A549 (cell line): ENCODE data around the gene PPIG.

Source experiments
- HDAC2 ChIP-seq: fragments of 200-600 bp; sonication (generic); IDR thresholded peaks from 2 replicates; pipeline ENCODE4 v1.6.1; 2016
- POLR2A ChIP-seq: IDR thresholded peaks from 2 replicates; pipeline ENCODE4 v1.6.1; 2012; ENCODE audit warnings: mild to moderate bottlenecking, low read length
- RFX5 ChIP-seq: fragments of 450-650 bp; IDR thresholded peaks from 2 replicates; pipeline ENCODE4 v1.7.1; 2014; ENCODE audit warnings: antibody characterized with exemption, mild to moderate bottlenecking, moderate library complexity
- SMC3 ChIP-seq: fragments of >200 bp; sonication (Bioruptor Twin); formaldehyde crosslinking; IDR thresholded peaks from 3 replicates; pipeline ENCODE4 v1.6.1; 2018; ENCODE audit warnings: inconsistent platforms
- TF ChIP-seq, protein P1 (sequence below): fragments of 200-600 bp; sonication (generic); IDR thresholded peaks from 2 replicates; pipeline ENCODE4 v1.6.1; 2016; ENCODE audit warnings: antibody characterized with exemption, mild to moderate bottlenecking, moderate library complexity

DNA sequence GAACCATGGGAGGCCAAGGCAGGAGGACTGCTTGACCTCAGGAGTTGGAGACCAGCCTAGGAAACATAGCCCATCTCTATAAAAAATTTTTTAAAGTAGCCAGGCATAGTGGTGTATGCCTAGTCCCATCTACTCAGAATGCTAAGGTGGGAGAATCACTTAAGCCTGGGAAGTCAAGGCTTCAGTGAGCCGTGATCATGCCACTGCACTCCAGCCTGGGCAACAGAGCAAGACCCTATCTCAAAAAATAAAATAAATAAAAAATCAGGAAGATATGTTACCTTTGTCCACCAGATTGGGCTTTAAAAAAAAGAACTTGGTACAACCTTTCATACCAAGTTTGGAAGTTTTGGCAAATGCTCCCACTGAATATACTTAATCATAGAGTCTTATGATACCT lies 74.7 kb downstream of the PPIG start:
- TF ChIP-seq RFX5 (no peak), POLR2A (no peak), SMC3 (no peak), HDAC2 (no peak)
- TF ChIP-seq, protein P1, sequence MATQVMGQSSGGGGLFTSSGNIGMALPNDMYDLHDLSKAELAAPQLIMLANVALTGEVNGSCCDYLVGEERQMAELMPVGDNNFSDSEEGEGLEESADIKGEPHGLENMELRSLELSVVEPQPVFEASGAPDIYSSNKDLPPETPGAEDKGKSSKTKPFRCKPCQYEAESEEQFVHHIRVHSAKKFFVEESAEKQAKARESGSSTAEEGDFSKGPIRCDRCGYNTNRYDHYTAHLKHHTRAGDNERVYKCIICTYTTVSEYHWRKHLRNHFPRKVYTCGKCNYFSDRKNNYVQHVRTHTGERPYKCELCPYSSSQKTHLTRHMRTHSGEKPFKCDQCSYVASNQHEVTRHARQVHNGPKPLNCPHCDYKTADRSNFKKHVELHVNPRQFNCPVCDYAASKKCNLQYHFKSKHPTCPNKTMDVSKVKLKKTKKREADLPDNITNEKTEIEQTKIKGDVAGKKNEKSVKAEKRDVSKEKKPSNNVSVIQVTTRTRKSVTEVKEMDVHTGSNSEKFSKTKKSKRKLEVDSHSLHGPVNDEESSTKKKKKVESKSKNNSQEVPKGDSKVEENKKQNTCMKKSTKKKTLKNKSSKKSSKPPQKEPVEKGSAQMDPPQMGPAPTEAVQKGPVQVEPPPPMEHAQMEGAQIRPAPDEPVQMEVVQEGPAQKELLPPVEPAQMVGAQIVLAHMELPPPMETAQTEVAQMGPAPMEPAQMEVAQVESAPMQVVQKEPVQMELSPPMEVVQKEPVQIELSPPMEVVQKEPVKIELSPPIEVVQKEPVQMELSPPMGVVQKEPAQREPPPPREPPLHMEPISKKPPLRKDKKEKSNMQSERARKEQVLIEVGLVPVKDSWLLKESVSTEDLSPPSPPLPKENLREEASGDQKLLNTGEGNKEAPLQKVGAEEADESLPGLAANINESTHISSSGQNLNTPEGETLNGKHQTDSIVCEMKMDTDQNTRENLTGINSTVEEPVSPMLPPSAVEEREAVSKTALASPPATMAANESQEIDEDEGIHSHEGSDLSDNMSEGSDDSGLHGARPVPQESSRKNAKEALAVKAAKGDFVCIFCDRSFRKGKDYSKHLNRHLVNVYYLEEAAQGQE: no peak
